ENCODE data around the gene VAV1.

GRCh38 chr19:6793973-6794372 is 21.5 kb downstream of the VAV1 start:
- TF ChIP-seq CTCF (IDR thresholded peaks at IDR 0.05) (no peak), POLR2A (IDR thresholded peaks at IDR 0.05) (no peak)

Data from esophagus squamous epithelium (tissue), 4 donors.